SK-N-SH (cell line): ENCODE data around the gene STK4. TPM values are rescaled to one million over a fixed set of nuclear protein-coding genes. Genes with fewer than 3 reads are reported as not detected.

ENCODE experiments used
- CTCF ChIA-PET: fragments of 300-600, 350-600 bp; formaldehyde crosslinking; extraction: SDS; loops from one replicate; lab custom pipeline; 2021; lab: Yijun Ruan, JAX
- POLR2A ChIA-PET: fragments of 350-600 bp; sonication (Branson Sonifier 250); formaldehyde crosslinking; extraction: SDS; loops from one replicate; lab custom pipeline; 2020; ENCODE audit warnings: antibody characterized with exemption, inconsistent platforms; lab: Yijun Ruan, JAX
- DNase-seq: peaks from one replicate; pipeline ENCODE4 v3.0.0; 2012
- H2AFZ ChIP-seq: fragments of 200-600 bp; sonication (generic); 2 replicates; pipeline ENCODE4 v1.8.1; 2016; ENCODE audit warnings: antibody characterized with exemption, mild to moderate bottlenecking, low read depth
- H3F3A ChIP-seq: fragments of 200-600 bp; sonication (generic); replicated peaks from 2 replicates; pipeline ENCODE3; 2016; ENCODE audit warnings: antibody characterized with exemption, mild to moderate bottlenecking; ENCODE audit not compliant: insufficient read depth
- H3K27ac ChIP-seq, 2 experiments: fragments of 200-500 bp in 1 of 2; fragments of 200-600 bp in 1 of 2; sonication (Bioruptor generic) in 1 of 2; sonication (generic), shearing (Covaris generic) in 1 of 2; 2 replicates each; pipeline versions ENCODE4 v1.5.1 to v1.6.1; 2014 to 2016; ENCODE audit warnings: low read depth in 2 of 2, inconsistent platforms in 1 of 2, low read length in 1 of 2, mild to moderate bottlenecking in 1 of 2, mixed read lengths in 1 of 2
- H3K27me3 ChIP-seq: fragments of 200-600 bp; sonication (generic), shearing (Covaris generic); 2 replicates; pipeline ENCODE4 v1.6.1; 2016; ENCODE audit warnings: mixed run types; ENCODE audit not compliant: insufficient read depth
- H3K36me3 ChIP-seq, 2 experiments: fragments of 200-500 bp in 1 of 2; fragments of 200-600 bp in 1 of 2; sonication (Bioruptor generic) in 1 of 2; sonication (generic) in 1 of 2; replicated peaks in 1 of 2; 2 replicates each; pipeline versions ENCODE3 to v1.5.1; 2014 to 2016; ENCODE audit warnings: low read length in 1 of 2, mild to moderate bottlenecking in 1 of 2; ENCODE audit not compliant: insufficient read depth in 2 of 2, control insufficient read depth in 1 of 2
- H3K4me1 ChIP-seq, 2 experiments: fragments of 200-500 bp in 1 of 2; fragments of 200-600 bp in 1 of 2; sonication (Bioruptor generic) in 1 of 2; sonication (generic), shearing (Covaris generic) in 1 of 2; 2 replicates each; pipeline versions ENCODE4 v1.5.1 to v1.6.1; 2014 to 2016; ENCODE audit warnings: low read depth in 1 of 2, low read length in 1 of 2, mixed run types in 1 of 2; ENCODE audit not compliant: insufficient read depth in 2 of 2, control insufficient read depth in 1 of 2
- H3K4me2 ChIP-seq: fragments of 200-600 bp; sonication (generic), shearing (Covaris generic); 2 replicates; pipeline ENCODE4 v1.6.1; 2017; ENCODE audit warnings: mixed run types
- H3K4me3 ChIP-seq, 2 experiments: fragments of 200-500 bp in 1 of 2; fragments of 200-600 bp in 1 of 2; sonication (Bioruptor generic) in 1 of 2; sonication (generic), shearing (Covaris generic) in 1 of 2; 2 replicates each; pipeline versions ENCODE4 v1.5.1 to v1.8.1; 2014 to 2016; ENCODE audit warnings: low read depth in 2 of 2, inconsistent platforms in 1 of 2, low read length in 1 of 2, mild to moderate bottlenecking in 1 of 2, mixed read lengths in 1 of 2, moderate library complexity in 1 of 2
- H3K79me2 ChIP-seq: fragments of 200-600 bp; sonication (generic); 2 replicates; pipeline ENCODE4 v1.8.1; 2017; ENCODE audit warnings: mild to moderate bottlenecking; ENCODE audit not compliant: insufficient read depth
- H3K9ac ChIP-seq: fragments of 200-600 bp; sonication (generic); 2 replicates; pipeline ENCODE4 v1.6.1; 2017; ENCODE audit warnings: mixed run types
- H3K9me2 ChIP-seq: fragments of 200-600 bp; sonication (generic); 2 replicates; pipeline ENCODE4 v1.6.1; 2017; ENCODE audit warnings: mixed run types
- H3K9me3 ChIP-seq: fragments of 200-600 bp; sonication (generic); 2 replicates; pipeline ENCODE4 v1.6.1; 2017; ENCODE audit warnings: mixed run types, mild to moderate bottlenecking, moderate library complexity
- H4K20me1 ChIP-seq: fragments of 200-600 bp; sonication (generic); 2 replicates; pipeline ENCODE4 v1.6.1; 2017; ENCODE audit warnings: mild to moderate bottlenecking, mixed run types; ENCODE audit not compliant: insufficient read depth
- CHD2 ChIP-seq: fragments of 150-350 bp; IDR thresholded peaks from 2 replicates; pipeline ENCODE4 v1.6.1; 2018; ENCODE audit warnings: low read length; ENCODE audit not compliant: partially characterized antibody
- ELF1 ChIP-seq: IDR thresholded peaks from 2 replicates; pipeline ENCODE4 v1.4.0; 2012
- FOXJ3 ChIP-seq: sonication (generic); formaldehyde crosslinking; IDR thresholded peaks from 2 replicates; pipeline ENCODE4 v1.5.1; 2020; ENCODE audit warnings: mild to moderate bottlenecking, missing genetic modification reagents
- GABPA ChIP-seq: IDR thresholded peaks from 2 replicates; pipeline ENCODE4 v1.4.0; 2012; ENCODE audit warnings: low read depth, mild to moderate bottlenecking
- MEF2A ChIP-seq: IDR thresholded peaks from 2 replicates; pipeline ENCODE4 v1.4.0; 2012; ENCODE audit warnings: low read depth, borderline replicate concordance
- MXI1 ChIP-seq: IDR thresholded peaks from 2 replicates; pipeline ENCODE4 v1.6.1; 2012; ENCODE audit warnings: mild to moderate bottlenecking, low read depth, low read length, improper control_type of control experiment
- NFIC ChIP-seq: IDR thresholded peaks from 2 replicates; pipeline ENCODE4 v1.4.0; 2012; ENCODE audit warnings: borderline replicate concordance
- POLR2AphosphoS5 ChIP-seq: IDR thresholded peaks from 2 replicates; pipeline ENCODE4 v1.6.1; 2012; ENCODE audit warnings: low read depth, low read length
- RCOR1 ChIP-seq: fragments of 150-350 bp; IDR thresholded peaks from 2 replicates; pipeline ENCODE4 v1.6.1; 2017; ENCODE audit warnings: antibody characterized with exemption, low read length
- REST ChIP-seq: IDR thresholded peaks from 2 replicates; pipeline ENCODE4 v1.6.1; 2012; ENCODE audit warnings: mild to moderate bottlenecking, low read depth, low read length, moderate library complexity
- RFX5 ChIP-seq: IDR thresholded peaks from 2 replicates; pipeline ENCODE4 v1.6.1; 2012; ENCODE audit warnings: mild to moderate bottlenecking, improper control_type of control experiment, low read length
- SMC3 ChIP-seq: IDR thresholded peaks from 2 replicates; pipeline ENCODE4 v1.6.1; 2012; ENCODE audit warnings: low read depth, low read length, improper control_type of control experiment
- TAF1 ChIP-seq: IDR thresholded peaks from 2 replicates; pipeline ENCODE4 v1.6.1; 2012; ENCODE audit warnings: low read depth, mild to moderate bottlenecking, low read length, moderate library complexity, borderline replicate concordance
- TCF12 ChIP-seq: IDR thresholded peaks from 2 replicates; pipeline ENCODE4 v1.4.0; 2012
- TEAD4 ChIP-seq: IDR thresholded peaks from 2 replicates; pipeline ENCODE4 v1.4.0; 2012; ENCODE audit warnings: mild to moderate bottlenecking, borderline replicate concordance; ENCODE audit not compliant: insufficient read depth
- USF2 ChIP-seq: fragments of 150-350 bp; IDR thresholded peaks from 2 replicates; pipeline ENCODE4 v1.6.1; 2017; ENCODE audit warnings: antibody characterized with exemption, low read length, low read depth, borderline replicate concordance
- WGBS: methylation state at CpG from one replicate; pipeline ENCODE4 v1.1.6; 2017; ENCODE audit warnings: low lambda C conversion rate; 5-methylcytosine and 5-hydroxymethylcytosine counted together
- polyA plus RNA-seq, 3 experiments: library from polyadenylated mRNA; depleted of rRNA; stranded (reverse); fragments of >200 nt; gene quantifications; 2 replicates each; pipeline ENCODE4 v1.2.3, GENCODE V29; 2012
- TF ChIP-seq, protein P1 (sequence below): IDR thresholded peaks from 2 replicates; pipeline ENCODE4 v1.4.0; 2012; ENCODE audit warnings: low read depth, borderline replicate concordance
- TF ChIP-seq, protein P2 (sequence below): IDR thresholded peaks from 2 replicates; pipeline ENCODE4 v1.4.0; 2012; ENCODE audit warnings: low read depth, borderline replicate concordance

STK4 gene
- polyA plus RNA-seq, 1 of the 3 experiments (the other 2 are of a cell fraction) = 11.4 TPM

- Histone ChIP-seq H3K36me3 (peaks cover 51 to 86% of the 10 kb centered on the region in 2 experiments), H3K79me2 (no peaks in the 10 kb centered on the region), H3K9me3 (no peaks in the 10 kb centered on the region)
- DNase-seq = no peak
- TF ChIP-seq REST = no peak
- no peak for TF ChIP-seq FOXJ3 (CRISPR knock-in tag)
- TF ChIP-seq SMC3 = no peak
- no peak for TF ChIP-seq GABPA
- no peak for TF ChIP-seq MEF2A
- no peak for TF ChIP-seq USF2
- no peak for TF ChIP-seq ELF1
- no peak for TF ChIP-seq TCF12
- TF ChIP-seq NFIC = no peak
- no peak for TF ChIP-seq TEAD4
- no peak for TF ChIP-seq RCOR1
- no peak for TF ChIP-seq POLR2AphosphoS5
- no peak for TF ChIP-seq TAF1
- TF ChIP-seq, protein P1, sequence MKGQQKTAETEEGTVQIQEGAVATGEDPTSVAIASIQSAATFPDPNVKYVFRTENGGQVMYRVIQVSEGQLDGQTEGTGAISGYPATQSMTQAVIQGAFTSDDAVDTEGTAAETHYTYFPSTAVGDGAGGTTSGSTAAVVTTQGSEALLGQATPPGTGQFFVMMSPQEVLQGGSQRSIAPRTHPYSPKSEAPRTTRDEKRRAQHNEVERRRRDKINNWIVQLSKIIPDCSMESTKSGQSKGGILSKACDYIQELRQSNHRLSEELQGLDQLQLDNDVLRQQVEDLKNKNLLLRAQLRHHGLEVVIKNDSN = no peak
- TF ChIP-seq RFX5 = no peak
- TF ChIP-seq CHD2 = no peak
- no peak for TF ChIP-seq MXI1
- TF ChIP-seq, protein P2, sequence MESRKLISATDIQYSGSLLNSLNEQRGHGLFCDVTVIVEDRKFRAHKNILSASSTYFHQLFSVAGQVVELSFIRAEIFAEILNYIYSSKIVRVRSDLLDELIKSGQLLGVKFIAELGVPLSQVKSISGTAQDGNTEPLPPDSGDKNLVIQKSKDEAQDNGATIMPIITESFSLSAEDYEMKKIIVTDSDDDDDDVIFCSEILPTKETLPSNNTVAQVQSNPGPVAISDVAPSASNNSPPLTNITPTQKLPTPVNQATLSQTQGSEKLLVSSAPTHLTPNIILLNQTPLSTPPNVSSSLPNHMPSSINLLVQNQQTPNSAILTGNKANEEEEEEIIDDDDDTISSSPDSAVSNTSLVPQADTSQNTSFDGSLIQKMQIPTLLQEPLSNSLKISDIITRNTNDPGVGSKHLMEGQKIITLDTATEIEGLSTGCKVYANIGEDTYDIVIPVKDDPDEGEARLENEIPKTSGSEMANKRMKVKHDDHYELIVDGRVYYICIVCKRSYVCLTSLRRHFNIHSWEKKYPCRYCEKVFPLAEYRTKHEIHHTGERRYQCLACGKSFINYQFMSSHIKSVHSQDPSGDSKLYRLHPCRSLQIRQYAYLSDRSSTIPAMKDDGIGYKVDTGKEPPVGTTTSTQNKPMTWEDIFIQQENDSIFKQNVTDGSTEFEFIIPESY = no peak
- TF ChIP-seq, all 33 proteins: peak for 0
- no peaks in the 10 kb centered on the region for H3K9me2 ChIP-seq
- no peak overlapping the region for H3K4me2 ChIP-seq
- H3K9ac ChIP-seq = no peak overlapping the region
- 88% methylated on average over 6 of the region's 6 CpGs for WGBS
- no peak overlapping the region for H3K4me3 ChIP-seq
- no peak overlapping the region for H2AFZ ChIP-seq
- H3K27ac ChIP-seq = no peak overlapping the region
- ChIA-PET POLR2A (no interaction called here), CTCF (no interaction called here)
- no peaks in the 10 kb centered on the region for H4K20me1 ChIP-seq
- no peaks in the 10 kb centered on the region for H3K4me1 ChIP-seq
- H3K27me3 ChIP-seq = no peaks in the 10 kb centered on the region
- peaks cover 15% of the 10 kb centered on the region for H3F3A ChIP-seq
Measured at GRCh38 chr20:44945261-44945660, 21.1 kb upstream of the STK4 start.
